Psoas muscle (tissue), 8 donors: ENCODE measurements around the gene HCAR2. TPM values are rescaled to one million over a fixed set of nuclear protein-coding genes. Genes with fewer than 3 reads are reported as not detected.

ENCODE experiments used
- ATAC-seq, 4 donors: fragments of 200-7000 bp; cut with Tn5 transposase; one replicate each; pipeline ENCODE4 v1.9.1; 2020; ENCODE audit warnings: moderate library complexity in 3 of 4, mild to moderate bottlenecking in 2 of 4
- DNase-seq, 2 donors: peaks; one replicate each; pipeline ENCODE4 v3.0.0-alpha.2; 2020
- H3K27ac ChIP-seq: fragments of 200-600 bp; one replicate; pipeline ENCODE4 v1.8.0; 2022
- H3K27me3 ChIP-seq, 3 donors: fragments of 200-600 bp in 1 of 3; one replicate each; pipeline versions ENCODE4 v1.6.1 to v1.8.0; 2013 to 2022; ENCODE audit warnings: low read length in 2 of 3, mild to moderate bottlenecking in 2 of 3, moderate library complexity in 1 of 3; ENCODE audit not compliant: insufficient read depth in 3 of 3
- H3K36me3 ChIP-seq, 2 donors: fragments of 200-600 bp in 1 of 2; one replicate each; pipeline versions ENCODE4 v1.6.1 to v1.8.0; 2013 to 2022; ENCODE audit warnings: low read depth in 1 of 2, mild to moderate bottlenecking in 1 of 2, moderate library complexity in 1 of 2; ENCODE audit not compliant: insufficient read depth in 1 of 2
- H3K4me1 ChIP-seq: fragments of 200-600 bp; one replicate; pipeline ENCODE4 v1.8.0; 2022
- H3K4me3 ChIP-seq: fragments of 200-600 bp; one replicate; pipeline ENCODE4 v1.8.0; 2022; ENCODE audit warnings: mild to moderate bottlenecking
- H3K9me3 ChIP-seq: fragments of 200-600 bp; one replicate; pipeline ENCODE4 v1.8.0; 2022
- CTCF ChIP-seq: fragments of 200-600 bp; IDR thresholded peaks from one replicate; pipeline ENCODE4 v1.8.0; 2022; ENCODE audit warnings: antibody characterized with exemption
- WGBS, 3 donors: extraction: QIAGEN DNeasy Blood & Tissue Kit; methylation state at CpG; one replicate each; pipeline versions ENCODE4 v1.1.6 to v1.1.7; 2013; 5-methylcytosine and 5-hydroxymethylcytosine counted together
- intact Hi-C, 2 donors: fragments of 100-400 bp; cut with DNase I; formaldehyde crosslinking; loops; one replicate each; pipeline versions ENCODE4 v1.11.0 to v1.14.2; 2022
- polyA plus RNA-seq, 3 donors: library from polyadenylated mRNA; stranded (reverse); fragments of 200-250 nt; gene quantifications; one replicate each; pipeline ENCODE4 v1.2.3, GENCODE V29; 2013
- total RNA-seq, 4 donors: library from RNA; stranded (reverse); fragmentation: NEBNext Ultra II Directional in 2 of 4; extraction: Animal tissue kit (Norgen Biotek cat#: 25700) in 2 of 4; gene quantifications; one replicate each; pipeline versions ENCODE4 v1.2.1 to v1.2.4, GENCODE V29; 2021 to 2023
- donor health status: healthy with polysubstance abuse.
- donor health status: DM: no; HTN: no; CAD: no; lungs with moderate emphysema.
- donor health status: Bipolar disorder and iron deficiency.
- donor health status: healthy.
- donor health status: DM: yes; HTN: yes; CAD: no.
- donor health status: DM: no; HTN: no; CAD: no.
- donor health status: DM: no; HTN: no; CAD: no.
- donor health status: DM: yes; HTN: yes; CAD: no.

HCAR2 gene
- total and polyA plus RNA-seq, 7 donors = 0.01 to 0.61 (median 0.15) TPM; not detected in 3

GRCh38 chr12:122726080-122726558 is 23.0 kb upstream of the HCAR2 start:
- H3K4me1 ChIP-seq = no peaks in the 10 kb centered on the region
- intact Hi-C loops = no loop called here
- peaks cover 0 to 6% (median 0%) of the 10 kb centered on the region in 3 donors for H3K27me3 ChIP-seq
- H3K4me3 ChIP-seq = no peak overlapping the region
- no peaks in the 10 kb centered on the region for H3K9me3 ChIP-seq
- 61 to 69% (median 64%) methylated on average over 5 of the region's 5 CpGs for WGBS, 3 donors
- ATAC-seq = no peak
- no peak overlapping the region for H3K27ac ChIP-seq
- no peak for TF ChIP-seq CTCF
- DNase-seq = no peak
- no peaks in the 10 kb centered on the region for H3K36me3 ChIP-seq

- no peaks in the 10 kb centered on the region for H3K9me3 ChIP-seq
- H3K27ac ChIP-seq = no peak overlapping the region
- no peaks in the 10 kb centered on the region for H3K4me1 ChIP-seq
- intact Hi-C loops = no loop called here
- no peak overlapping the region for H3K4me3 ChIP-seq
- 85 to 91% (median 89%) methylated on average over 6 of the region's 6 CpGs for WGBS, 3 donors
- H3K36me3 ChIP-seq = no peaks in the 10 kb centered on the region
- DNase-seq = no peak
- peaks cover 0 to 6% (median 0%) of the 10 kb centered on the region in 3 donors for H3K27me3 ChIP-seq
- TF ChIP-seq CTCF = no peak
- no peak for ATAC-seq
Measured at GRCh38 chr12:122725452-122726079, 22.4 kb upstream of the HCAR2 start.

DNA sequence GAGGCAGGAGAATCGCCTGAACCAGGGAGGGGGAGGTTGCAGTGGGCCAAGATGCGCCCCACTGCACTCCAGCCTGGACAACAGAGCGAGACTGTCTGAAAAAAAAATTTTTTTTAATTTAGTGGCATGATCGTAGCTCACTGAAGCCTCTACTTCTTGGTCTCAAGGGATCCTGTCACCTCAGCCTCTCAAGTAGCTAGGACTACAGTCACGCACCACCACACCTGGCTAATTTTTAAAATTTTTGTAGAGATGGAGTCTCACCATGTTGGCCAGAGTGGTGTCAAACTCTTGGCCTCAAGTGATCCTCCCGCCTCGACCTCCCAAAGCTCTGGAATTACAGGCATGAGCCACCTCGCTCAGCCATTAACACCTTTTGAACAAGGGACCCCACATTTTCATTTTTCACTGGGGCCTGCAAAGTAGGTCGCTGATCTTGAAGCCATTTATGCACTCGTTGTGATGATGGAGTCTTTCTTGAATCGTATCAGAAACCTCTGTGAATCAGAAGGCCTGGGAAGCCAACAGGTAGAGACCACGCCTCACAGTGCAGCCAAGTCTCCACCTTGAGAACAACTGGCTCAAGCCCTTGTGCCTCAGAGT is 21.6 kb upstream of the HCAR2 start:
- TF ChIP-seq CTCF = no peak
- 84 to 88% (median 87%) methylated on average over 12 of the region's 12 CpGs for WGBS, 3 donors
- no peaks in the 10 kb centered on the region for H3K9me3 ChIP-seq
- DNase-seq (no peak), ATAC-seq (no peak)
- no peak overlapping the region for H3K4me3 ChIP-seq
- no peaks in the 10 kb centered on the region for H3K27me3 ChIP-seq
- intact Hi-C loops = no loop called here
- no peaks in the 10 kb centered on the region for H3K4me1 ChIP-seq
- no peak overlapping the region for H3K27ac ChIP-seq
- no peaks in the 10 kb centered on the region for H3K36me3 ChIP-seq

- TF ChIP-seq CTCF = no peak
- 52 to 67% (median 58%) methylated on average over 1 of the region's 1 CpG for WGBS, 3 donors
- intact Hi-C loops = no loop called here
Measured at GRCh38 chr12:122722387-122722786, 19.2 kb upstream of the HCAR2 start.

More at GRCh38 chr12:122722387-122722786, 19.2 kb upstream of the HCAR2 start:
- H3K4me1 ChIP-seq = no peaks in the 10 kb centered on the region
- H3K4me3 ChIP-seq = no peak overlapping the region
- H3K27me3 ChIP-seq = no peaks in the 10 kb centered on the region
- no peaks in the 10 kb centered on the region for H3K36me3 ChIP-seq
- ATAC-seq (no peak), DNase-seq (no peak)
- no peak overlapping the region for H3K27ac ChIP-seq
- H3K9me3 ChIP-seq = no peaks in the 10 kb centered on the region
